CD4-positive, alpha-beta T cell treated with Interferon gamma for 1 hour (primary cell): ENCODE results near the gene CAMTA1.

Experiments
- DNase-seq: peaks from one replicate; pipeline ENCODE4 v3.0.0-alpha.2; 2020

CAMTA1 gene

DNA sequence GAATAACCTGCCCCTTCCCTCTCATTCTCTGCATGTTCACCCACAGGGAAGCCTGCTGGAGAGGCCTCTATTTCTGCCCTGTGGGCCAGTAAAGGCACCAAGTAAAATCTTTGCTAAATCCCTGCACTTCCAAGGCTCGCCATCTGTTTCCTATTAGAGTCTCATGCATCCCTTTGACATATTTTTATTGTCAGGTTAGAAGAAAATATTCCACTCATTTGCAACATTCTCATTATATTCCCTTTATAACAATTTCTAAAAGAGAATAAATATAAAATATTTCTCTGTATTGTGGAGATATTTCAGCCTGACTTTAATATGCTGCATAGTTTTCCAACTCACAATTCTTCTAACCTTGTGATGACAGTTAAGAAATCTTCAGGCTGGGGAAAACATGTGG lies 645.4 kb downstream of the CAMTA1 start:
- DNase-seq, result no peak

DNA sequence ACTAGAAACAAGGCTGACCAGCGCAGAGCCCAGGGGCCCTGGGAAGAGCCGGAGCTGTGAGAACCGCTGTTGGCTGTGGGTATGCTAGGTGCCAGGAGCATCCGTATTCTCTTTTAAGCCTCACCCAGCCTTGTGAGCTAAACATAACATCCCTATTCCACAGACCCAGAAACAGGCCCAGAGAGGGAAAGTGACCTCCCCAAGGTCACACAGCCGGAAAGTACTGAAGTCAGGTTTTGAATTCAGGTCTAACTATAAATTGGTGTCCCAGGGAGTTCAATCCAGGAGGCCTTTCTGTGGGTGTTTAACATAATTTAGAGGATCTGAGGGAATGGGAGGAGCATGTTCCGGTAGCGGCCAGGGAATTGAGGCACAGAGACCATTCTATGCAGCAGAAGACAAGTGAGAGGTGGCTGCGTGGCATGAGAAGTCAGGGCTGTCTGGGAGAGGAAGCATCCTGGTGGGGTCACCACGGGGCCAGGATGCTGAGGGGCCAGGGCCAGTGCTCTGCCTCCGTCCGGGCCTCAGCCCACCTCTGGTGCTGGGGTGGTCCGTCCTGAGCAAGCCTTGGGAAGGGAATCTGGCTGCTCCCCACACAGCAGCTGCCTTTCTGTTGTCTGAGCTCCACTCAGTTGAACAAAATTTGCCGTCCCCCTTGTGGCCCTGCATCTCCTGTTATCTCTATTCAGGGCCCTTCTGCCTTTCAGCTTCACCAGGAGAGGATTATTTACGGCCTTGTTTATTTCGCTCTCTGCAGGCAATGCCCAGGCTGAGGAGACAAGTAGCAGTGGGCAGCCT lies 647.0 kb downstream of the CAMTA1 start:
- DNase-seq, result no peak

DNA sequence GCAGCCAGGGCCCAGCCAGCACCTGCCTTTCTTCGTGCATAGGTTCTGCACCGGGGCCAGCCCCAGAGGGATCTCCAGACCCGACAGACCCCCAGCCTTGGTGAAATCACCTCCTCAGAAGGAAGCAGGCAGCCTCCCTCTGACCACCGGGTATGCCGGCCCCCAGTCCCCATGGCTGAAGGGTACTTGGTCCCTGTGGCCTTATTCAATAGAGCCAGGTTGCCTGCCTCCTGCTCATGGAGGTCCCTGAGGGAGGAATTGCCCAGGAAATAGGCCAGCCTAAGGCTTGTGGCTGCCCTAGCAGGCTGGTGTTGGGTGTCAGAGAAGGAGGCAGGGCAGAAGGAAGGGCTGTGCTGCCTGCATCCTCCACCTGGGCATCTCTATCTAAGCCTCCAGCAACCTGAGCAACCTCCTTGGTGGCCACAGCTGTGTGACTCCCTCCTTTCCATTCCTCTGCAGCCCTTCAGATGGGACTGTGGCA lies 647.7 kb downstream of the CAMTA1 start:
- no peak for DNase-seq

DNA sequence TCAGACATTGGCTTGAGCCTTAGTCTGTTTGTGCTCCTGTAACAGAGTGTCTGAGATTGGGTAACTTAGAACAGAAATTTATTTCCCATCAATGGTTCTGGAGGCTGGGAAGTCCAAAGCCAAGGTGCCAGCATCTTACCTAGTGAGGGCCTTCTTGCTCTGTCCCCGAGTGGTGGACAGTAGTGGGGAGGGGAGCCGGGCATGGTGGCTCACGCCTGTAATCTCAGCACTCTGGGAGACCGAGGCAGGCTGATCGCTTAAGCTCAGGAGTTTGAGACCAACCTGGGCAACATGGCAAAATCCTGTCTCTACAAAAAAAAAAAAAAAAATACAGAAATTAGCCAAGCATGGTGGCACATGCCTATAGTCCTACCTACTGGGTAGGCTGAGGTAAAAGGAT lies 649.3 kb downstream of the CAMTA1 start:
- DNase-seq, result no peak

DNA sequence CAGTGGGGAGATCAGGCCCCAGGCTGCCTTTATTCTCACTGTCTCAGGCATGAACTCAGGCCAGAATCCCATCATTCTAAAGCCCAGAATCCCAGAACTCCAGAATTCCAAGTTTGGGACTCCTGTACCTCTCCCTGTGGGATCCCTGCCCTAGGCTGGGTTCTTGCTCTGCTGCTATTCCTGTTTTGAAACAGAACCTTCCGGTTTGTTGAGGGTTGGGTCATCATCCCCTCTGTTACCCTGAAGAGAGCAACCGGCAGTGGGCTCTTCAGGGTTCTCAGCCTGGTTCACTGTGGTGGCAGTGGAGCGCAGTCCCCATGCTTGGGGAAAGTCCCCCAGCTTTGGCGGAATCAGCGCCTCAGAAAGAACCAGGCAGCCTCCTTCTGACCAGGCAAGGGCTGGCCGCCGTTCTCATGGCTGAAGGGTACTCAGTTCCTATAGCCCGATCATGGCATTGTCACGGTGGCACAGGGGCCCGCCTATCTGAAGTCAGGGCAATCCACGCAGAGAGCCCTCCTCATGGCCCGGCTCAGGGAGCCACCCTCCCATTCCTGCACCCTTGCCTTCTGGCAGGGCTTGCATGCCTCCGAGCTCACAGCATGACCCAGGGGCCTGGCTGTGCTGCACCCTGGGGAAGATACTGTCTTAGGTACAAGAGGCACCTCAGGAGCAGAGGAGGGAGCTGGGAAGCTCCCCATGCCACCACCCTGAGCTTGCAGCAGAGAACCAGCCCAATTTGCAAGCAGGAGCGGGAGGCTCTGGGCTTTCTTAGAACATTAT lies 650.2 kb downstream of the CAMTA1 start:
- DNase-seq, result no peak

DNA sequence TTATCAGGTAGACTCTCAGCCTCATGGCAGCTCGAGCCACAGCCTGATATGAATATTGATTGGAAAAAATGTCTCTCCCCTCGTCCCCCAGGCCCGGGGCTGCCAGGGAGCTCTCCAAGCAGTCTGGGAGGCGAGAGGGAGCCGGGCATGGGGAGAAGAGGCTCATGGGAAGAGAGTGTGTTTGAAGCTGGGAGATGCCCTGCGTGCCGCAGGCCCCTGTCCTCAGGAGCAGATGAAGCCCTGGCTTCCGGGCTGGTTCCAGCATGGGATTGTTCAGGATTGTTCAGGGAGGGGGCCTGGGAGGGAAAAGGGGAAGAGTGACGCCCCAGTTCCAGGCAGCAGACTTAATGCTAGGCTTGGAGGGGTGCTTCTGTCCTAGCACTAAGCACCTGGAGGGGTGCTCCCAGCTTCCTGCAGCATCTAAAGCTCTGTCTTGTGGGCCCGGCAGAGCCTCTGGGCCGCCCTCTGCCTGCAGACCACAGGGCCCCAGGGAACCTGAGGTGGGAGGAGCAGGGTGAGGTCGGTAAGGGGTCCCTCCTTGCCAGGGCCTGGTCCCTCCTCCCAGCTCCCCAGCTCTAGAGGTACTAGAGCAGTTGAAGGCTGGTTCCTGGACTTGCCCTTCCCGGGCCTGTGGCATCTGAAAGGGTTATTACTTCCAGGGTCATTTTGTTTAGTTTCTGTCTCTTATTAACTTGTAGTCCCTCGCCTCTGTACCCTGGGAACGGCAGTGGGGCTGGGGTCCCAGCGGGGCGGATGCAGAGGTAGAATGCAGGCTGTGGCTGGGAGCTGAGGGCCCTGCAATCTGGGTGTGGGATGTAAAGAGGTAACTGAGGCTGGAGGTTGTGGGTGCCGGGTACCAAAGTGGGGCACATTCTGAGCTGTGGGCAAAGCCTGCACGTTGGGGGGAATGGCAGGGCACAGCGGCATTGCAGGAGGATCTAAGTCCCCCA lies 651.1 kb downstream of the CAMTA1 start:
- DNase-seq, result no peak

DNA sequence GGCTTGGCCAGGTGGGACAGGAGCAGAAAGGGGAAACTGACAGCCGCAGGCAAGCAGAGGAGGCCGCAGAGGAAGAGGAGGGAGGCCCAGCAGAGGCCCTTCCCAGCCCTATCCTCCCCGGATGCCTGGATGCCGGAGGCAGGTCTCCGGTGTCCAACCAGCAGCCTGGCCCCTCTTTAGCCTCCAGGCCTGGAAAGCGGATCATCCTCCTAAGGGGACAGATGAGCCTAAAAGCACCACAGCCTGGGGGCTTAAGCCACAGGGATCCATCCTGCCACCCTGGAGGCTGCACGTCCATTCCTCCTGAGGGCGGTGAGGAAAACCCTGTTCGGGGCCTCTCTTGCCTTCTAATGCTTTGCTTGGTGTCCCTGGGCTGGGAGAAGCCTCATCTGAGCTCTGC lies 651.8 kb downstream of the CAMTA1 start:
- no peak for DNase-seq

DNA sequence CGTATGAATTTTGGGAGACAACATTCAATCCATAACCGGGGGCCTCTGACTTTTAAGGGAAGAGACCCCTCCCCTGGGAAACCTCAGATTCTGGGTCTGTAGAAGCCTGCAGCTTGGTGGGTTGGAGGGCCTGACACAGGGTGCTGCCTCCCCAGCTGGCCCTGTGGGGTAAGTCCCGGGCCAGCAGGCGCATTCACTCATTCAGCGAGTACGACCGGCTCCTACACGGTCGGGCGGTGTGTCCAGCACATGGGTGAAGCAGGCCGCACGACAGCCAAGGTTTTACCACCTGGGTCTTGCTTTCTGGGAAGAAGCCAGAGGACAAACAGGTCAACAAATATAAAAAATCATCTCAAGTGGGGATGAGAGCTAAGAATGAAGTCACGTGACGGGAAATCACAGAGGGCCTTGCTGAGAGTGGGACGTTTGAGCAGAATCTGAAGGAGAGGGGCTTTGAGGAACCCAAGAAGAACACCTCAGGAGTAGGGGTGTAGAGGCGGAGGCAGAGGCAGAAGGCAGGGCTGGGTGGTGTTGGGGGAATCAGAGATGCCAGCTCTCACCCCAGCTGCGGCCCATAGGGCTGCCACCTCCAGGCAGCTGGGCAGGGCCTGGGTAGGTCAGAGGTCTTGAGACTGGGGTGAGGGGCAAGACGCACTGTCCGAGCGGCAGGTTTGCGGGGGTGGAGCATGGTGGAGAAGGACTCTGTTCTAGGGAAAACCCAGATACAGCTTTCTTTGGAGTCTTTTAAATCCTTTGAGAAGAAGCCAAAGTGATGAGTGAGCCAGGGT lies 652.5 kb downstream of the CAMTA1 start:
- no peak for DNase-seq

DNA sequence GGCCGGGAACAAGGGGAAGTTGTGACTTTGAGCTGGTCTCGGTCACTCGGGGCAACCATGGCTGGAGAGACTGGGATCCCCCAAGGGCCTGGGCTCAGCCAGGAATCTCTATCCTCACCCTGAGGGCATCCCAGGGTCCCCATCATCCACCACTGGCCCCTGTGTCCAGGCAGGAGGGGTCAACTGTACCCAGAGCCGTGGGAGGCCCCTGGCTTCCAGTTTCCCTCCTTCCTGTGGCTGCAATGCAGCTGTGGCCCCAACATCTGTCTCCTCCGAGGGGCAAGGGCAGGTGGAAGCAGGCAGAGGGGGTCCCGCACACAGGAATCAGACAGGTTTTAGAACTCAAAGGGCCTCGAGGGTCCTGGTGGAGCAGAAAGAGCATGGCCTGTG lies 653.1 kb downstream of the CAMTA1 start:
- DNase-seq, result no peak

DNA sequence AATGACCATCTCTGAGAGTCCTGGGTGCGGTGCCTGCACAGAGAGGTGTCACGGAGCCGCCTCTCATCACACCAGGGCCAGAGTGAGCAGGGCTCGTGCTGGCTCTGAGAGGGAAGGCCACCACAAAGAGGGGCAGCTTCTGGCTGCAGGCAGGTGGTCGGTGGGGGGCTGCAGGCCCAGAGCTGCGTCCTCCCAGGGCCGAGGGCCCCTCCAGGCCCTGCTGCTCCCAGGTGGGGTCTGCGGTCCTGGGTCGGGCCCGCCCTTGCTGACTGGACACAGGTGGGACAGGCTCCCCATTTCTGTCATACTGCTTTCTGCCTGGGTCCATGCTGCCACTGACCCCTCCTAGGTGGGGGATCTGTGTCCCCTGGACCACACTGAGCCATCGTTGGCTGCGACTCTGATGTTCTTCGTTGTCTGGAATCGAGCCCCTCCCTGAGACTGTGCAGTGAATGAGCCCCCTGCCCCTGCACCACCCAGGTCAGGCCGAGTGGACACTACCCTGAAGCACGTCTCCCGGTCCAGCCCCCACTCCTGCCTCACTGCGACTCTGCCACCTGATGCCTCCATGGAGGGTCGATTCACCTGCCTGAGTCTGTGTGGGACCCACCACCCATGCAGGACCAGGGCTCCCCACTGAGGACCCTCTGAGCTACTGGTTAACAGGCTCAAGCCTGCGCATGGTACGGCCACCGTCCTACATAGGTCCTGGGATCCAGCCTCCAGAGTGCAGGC lies 653.8 kb downstream of the CAMTA1 start:
- no peak for DNase-seq

DNA sequence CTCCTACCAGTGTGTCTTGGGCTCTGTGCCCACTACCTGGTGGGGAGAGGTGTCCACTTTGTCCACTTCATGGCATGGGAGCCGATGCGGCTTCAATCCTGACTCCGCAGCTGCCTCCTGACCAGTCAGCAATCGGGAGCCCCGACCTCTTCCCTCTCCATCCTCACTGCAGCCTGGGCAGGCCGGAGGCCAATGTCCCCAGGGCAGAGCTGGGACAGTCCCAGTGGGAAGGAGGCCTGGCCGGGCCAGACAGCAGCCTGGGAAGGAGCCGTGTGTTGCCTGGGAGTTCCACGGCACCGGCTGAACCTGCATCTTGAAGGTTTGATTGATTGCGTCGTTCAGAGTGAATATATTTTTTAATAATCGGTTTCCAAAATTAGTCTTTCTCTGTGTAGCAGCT lies 654.9 kb downstream of the CAMTA1 start:
- DNase-seq, result no peak

DNA sequence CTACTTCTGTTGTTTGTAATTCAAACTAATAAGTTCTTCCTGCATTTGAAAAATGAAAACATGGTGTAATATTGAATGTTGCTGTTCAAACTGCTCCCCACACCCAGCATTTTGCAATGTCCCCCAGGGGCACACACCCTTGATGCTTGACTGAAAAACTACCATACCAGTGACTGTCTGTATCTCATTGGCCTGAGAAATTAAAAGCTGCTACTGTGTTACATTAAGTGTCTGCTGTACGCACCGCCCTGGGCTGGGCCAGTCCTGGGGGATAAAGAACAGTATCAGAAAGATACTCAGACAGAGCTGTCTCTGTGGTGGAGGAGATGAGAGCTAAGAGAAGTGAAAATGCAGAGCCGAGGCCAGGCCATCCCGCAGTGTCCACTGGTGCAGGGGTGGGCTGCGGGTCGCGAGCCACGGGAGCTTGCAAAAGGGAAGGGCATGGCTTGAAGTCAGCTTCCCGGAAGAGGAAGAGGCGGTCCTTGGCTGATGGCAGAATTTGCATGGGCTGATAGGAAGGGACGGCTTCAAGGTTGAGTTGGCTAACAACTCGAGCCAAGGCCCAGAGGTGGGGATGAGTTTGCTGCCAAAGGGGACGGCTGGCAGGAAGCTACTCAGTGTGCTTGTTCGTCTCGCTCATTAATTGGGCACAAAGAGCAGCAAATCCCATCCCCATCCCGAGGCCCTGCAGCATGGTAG lies 656.0 kb downstream of the CAMTA1 start:
- no peak for DNase-seq

DNA sequence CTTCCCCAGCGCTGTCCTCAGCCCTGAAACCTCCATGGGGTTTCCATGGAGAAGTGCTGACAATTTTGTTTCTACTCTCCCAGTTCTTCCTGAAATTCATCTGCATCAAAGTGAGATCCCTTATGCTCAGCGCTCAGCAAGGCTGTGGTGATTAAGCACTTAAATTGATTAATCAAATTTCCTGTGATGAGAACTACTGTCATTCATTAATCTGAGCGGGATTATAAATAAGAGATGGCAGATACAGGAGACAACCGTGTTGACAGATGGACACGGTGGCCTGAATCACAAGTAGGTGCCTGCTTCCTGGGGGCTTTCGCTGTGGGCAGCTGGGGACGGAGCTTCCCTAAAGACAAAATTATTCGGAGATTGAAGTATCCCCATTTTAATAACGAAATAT lies 656.8 kb downstream of the CAMTA1 start:
- DNase-seq, result no peak

DNA sequence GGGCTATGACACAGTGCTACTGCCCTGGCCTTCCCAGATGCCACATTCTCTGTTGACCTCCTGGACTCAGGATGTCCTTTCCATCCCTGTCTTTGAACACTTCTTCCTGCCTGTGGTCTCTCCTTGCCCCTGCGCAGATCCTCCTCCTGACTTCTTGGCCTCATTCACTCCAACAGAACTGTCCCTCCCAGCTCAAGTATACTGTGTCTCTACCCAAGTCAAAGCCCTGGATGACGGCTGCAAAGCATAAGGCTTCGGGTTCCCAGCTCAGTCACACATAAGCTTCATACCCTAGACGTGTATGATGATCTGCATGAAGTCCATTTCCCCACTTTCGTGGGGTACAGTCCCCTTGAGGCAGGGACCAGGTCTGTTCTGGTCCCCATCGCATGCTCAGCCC lies 657.7 kb downstream of the CAMTA1 start:
- DNase-seq, result no peak

DNA sequence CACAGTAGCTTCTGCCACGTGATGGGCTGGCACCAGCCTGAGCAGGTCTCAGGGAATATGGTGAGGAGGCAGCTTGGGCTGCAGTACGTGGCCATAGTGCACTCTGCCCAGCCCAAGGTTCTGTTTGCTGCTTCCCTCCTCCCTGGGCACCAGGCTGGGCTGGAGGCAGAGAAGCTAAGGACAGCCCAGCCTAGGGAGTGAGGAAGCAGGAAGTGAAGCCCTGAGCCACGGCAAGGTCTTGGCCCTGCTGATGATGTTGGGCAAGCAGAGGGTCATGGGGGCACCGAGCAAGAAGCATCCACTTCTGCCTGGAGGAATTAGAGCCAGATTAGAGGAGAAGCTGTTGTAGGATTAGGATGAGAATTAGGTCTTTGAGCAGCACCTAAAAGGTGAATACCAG lies 659.1 kb downstream of the CAMTA1 start:
- DNase-seq, result no peak

DNA sequence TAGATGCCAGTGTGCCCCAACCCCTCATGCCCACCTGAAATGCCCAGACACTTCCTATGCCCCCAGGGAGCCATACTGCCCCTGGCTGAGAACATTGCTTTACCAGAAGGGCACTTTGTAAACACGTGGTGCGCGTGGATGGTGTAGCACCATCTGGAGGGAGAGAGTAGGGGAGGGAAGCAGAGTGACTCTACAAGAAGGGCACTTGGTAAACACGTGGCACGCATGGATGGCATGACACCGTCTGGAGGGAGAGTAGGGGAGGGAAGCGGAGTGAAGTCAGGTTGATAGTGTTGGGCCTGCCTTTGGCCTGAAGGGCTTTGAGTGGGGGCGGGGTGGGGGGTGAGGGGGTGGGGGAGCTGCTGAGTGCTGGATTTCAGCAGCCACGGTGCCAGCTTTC lies 661.8 kb downstream of the CAMTA1 start:
- DNase-seq, result no peak

DNA sequence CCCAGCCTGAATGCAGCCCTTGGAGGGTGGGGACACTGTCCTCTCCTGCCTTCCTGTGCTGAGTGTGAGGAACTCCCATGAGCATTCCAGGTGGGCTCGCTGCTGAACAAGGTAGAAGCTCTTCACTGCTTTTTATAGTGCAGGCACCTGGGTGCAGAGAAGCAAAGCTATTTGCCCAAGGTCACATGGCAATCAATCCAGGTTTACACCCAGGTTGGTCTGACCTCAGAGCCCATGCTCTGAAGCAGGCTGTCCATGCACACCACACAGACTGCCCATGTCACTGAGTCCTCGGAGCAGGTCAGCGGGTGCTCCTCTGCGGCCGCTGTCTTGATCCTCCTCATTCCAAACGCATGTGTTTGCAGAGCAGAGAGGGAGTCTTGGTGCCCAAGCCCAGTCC lies 662.5 kb downstream of the CAMTA1 start:
- no peak for DNase-seq

DNA sequence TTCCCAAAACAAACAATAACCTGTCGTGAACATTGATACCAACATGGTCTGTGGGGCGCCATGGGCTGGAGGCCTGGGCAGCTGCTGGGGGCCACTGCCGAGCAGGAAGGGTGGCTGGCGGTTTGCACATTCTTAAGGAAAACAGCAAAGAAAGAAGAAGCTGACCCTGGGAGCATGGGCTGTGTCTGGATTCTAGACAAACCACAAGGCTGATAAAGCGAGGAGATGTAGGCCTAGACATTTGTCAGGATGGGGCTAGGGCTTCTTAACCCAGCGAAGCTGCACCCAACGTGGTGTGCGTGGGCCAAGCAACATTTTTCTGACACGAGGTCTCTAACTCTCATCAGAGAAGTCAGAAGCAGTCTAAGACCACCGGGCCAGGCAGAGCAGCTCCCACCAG lies 663.7 kb downstream of the CAMTA1 start:
- DNase-seq, result no peak

DNA sequence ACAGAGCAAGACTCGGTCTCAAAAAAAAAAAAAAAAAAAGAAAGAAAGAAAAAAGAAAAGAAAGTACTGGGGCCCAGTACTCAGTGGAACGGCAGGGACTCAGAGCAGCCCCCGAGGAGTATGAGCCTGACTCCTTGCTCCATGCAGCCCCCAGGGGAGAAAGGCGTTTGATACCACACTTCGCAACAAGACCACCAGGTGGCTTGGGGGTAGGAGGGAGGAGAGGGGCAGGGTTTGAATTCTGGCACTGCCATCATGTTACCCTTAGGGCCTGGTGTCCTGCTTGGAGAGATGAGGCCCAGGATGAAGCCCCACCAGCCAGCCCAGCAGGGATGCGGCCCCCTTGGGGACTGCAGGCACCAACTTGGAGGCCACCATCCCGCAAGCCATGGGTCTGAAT lies 664.5 kb downstream of the CAMTA1 start:
- DNase-seq, result no peak

DNA sequence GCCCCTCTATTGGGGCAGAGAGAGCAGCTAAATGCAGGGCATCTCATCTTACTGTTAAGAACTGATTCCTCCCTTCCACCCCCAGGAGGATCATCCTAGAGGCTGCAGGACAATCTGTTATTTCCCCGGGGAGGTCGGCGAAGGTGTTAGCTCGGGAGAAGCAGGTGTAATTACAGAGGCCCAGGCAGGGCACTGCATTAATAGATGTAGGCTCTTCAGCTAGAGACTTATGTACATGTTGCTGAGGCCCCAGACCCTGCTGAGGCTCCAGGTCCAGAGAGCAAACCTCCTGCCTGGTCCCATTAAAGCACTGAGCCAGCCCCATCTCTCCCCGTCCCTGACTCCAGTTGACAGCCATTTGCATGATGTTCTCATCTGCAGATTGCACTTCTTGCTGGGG lies 665.6 kb downstream of the CAMTA1 start:
- DNase-seq, result no peak

DNA sequence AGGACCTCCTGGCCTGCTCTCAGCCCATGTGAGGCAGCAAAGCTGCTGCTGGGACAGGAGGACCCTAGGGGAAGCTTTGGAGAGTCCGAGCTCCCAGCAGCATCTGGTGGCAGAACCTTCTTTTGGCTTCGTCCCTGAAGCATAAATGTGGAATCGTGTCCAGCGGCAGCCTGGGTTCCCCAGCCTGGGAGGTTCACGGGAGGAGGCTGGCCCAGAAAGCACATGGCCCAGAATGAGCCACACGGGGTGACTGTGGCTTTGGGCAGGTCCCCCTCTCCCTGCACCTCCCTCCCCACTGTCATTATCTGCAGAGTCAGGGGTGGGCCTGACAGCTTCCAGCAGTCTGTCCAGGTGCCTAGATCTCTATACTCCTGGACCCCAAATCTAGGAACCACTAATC lies 667.8 kb downstream of the CAMTA1 start:
- no peak for DNase-seq
